NCI-H510A (cell line): ENCODE data around the gene TIGD3.

Experiments used
- DNase-seq: peaks from one replicate; lab custom pipeline; 2025; lab: John Stamatoyannopoulos, UW

Gene TIGD3

DNA sequence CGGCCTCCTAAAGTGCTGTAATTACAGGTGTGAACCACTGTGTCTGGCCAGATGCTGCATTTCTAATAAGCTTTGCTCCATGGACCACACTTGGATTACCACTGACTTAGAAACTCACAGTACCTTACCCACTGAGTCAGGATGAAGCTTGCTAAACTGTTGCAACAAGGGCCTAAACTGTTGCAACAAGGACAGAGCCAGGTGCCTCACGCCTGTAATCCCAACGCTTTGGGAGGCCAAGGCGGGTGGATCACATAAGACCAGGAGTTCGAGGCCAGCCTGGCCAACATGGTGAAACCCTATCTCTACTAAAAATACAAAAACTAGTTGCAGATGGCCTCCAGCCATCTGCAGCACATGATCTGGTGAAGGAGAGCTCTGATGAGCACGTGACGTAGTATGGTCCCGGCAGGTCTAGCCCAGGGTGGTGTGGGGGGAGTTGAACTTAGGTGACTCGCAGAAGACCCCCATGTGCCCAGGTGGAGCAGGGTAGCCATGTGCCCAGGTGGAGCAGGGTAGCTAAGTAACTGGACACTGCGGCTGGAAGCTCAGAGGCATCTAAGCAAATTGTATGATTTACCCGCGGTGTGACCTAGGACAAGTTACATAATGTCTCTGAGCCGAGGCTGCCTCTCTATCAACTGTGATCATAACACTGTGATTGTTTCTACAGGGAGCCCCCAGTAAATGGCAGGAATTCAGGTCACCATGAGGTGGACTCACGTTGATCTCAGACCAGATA lies 19.5 kb downstream of the TIGD3 start:
- no peak for DNase-seq

DNA sequence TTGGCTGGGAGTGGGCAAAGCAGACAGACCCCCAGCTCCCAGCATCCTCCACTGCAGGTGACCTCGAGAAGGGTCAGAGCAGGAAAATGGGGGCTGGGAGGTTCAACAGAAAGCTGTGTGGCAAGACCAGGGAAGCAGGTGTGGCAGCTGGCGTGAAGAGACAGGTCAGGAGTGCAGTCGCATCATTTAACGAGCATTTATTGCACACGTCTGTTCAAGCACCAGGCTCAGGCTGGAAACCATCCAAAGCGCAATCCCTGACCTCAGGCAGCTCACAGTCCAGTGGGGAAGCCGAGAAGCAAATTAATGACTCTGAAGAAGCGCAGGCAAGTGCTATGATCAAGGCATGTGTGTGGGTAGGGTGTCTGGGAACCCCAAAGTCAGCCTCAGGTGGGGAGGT lies 20.5 kb downstream of the TIGD3 start:
- no peak for DNase-seq

DNA sequence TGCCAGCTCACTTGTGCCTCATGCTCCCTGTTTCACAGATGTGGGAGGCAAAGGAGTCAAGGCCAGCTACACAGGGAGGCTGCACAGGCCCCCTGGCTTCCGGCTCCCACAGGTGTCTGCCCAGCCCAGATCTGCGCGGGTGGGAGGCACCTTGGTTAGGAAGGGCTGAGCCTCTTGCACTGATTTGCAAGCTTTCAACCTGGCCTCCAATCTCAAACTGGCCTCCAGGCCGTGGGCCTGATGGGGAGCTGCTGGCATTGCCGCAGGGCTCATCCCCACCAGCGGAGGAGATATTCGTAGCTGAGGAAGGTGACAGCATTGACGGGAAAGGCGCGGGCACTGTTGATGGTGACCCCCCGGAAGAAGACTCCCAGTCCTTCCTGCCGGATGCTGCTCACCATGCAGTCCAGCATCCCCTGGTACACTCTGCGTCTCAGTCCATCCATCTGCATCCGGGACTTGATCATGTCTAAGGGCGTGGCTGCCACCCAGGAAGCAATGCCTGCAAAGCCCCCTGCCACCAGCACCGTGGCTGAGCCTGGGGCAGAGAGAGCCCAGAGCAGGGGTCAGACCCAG lies 21.7 kb downstream of the TIGD3 start:
- DNase-seq: no peak

- DNase-seq: no peak
Measured at GRCh38 chr11:65377036-65377435, 22.5 kb downstream of the TIGD3 start.

DNA sequence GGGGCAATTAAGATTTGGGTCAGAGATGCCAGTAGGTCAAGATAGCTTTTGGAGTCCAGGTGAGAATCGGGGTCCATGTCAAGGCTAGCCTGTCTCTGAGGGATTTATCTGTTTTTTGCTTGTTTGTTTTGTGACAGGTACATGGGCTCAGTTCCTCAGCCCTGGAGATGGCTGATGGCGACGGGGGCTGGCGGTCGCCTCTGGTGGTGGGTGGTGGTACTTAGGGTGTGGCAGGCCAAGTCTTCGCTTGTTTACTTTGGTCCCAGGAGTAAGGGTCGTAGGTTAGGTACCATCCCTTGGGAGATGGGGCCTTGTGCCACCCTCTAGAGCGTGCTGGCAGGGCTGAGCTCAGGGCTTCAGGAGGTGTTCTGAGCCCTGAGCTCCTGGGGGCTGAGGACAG lies 23.2 kb downstream of the TIGD3 start:
- DNase-seq: no peak

GRCh38 chr11:65378208-65378927 lies 23.8 kb downstream of the TIGD3 start:
- DNase-seq: no peak

- DNase-seq: no peak
Measured at GRCh38 chr11:65378928-65379638, 24.5 kb downstream of the TIGD3 start.

DNA sequence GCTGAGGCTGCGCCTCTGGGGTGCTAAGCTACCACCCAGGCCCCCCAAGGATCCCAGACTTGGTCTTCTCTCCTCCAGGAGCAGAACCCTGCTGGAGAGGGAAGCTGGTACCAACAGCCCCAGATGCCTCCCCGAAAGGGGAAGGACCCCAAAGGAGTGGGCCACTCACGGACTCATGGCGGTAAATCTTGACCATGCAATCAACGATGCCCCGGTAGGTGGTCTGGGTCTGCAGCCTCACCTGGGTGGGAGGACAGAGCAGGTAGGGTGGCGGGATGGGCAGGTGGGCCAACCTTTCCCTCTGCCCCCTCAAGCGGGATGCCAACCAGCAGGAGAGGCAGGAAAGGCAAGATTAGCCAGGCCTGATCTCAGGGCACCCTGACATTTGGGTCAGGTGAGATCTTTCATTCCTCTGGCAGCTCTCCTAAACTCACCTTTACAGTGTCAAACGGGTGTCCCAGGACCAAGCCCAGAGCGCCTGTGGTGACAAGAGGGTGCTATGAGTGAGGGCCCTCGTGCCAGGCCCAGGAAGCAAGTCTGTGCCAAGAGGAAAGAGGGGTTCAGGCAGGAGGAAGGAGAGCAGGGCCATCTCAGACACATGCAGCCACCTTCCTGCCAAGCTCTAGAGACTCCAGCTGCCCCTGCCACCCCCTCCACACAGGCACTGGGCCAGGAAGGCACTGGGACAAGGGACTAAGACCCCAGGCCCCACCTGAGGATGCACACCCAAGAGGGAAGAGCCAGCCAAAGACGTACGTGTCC lies 25.3 kb downstream of the TIGD3 start:
- no peak for DNase-seq

GRCh38 chr11:65380460-65381119 lies 26.0 kb downstream of the TIGD3 start:
- no peak for DNase-seq

DNA sequence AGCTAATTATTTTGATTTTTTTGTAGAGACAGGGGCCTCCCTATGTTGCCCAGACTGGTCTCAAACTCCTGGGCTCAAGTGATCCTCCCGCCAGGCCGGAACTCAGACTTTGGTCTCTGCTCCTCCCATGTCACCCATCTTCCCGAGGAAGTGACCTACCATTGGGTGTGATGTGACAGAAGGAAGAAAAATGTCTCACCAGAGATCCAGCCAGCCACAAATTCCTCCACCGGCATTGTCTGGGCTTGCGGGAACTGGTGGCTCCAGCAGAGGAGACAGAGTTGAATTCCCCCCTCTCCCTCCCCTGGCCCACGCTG lies 27.1 kb downstream of the TIGD3 start:
- DNase-seq: no peak

DNA sequence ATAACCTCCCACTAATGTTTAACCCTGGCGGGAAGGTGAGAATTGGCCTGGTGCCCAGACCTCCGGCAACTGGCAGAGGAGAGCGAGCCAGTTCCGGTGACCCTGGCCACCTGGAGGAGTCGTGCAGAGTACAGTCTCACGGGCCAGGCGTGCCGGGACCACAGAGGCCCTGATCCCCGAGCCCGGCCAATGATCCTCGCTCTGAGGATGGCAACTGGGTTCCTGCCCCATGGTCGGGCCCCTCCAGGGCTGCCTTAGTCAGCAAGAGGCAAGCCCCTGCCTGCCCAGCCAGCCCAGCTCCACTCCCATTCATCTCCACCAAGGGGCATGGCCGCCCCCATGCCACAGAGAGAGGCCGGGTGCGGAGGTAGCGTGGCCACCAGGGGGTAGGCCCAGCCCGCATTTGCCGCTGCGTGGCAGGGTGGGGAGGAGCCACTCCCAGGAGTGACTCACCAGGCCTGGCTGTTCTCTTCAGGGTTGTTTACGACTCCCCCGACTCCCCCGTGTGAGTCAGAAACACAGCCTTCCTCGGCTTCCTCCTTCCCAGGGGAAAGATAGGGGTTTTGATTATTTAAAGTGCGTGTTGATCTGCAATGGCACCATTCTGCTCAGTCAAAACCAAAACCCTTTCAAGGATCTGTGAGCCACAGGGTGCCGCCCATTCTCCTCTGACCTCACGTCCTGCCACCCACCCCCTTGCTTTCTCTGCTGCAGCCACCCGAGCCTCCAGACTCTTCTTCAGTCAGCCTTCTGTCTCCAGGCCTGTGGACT lies 27.7 kb downstream of the TIGD3 start, which contains the start of gene SLC25A45:
Gene SLC25A45 (minus strand): TSS at position 614 of the 771 bp plus-strand sequence. CDS start 695 bp downstream, outside the sequence.
- DNase-seq: peak; percentile 92

DNA sequence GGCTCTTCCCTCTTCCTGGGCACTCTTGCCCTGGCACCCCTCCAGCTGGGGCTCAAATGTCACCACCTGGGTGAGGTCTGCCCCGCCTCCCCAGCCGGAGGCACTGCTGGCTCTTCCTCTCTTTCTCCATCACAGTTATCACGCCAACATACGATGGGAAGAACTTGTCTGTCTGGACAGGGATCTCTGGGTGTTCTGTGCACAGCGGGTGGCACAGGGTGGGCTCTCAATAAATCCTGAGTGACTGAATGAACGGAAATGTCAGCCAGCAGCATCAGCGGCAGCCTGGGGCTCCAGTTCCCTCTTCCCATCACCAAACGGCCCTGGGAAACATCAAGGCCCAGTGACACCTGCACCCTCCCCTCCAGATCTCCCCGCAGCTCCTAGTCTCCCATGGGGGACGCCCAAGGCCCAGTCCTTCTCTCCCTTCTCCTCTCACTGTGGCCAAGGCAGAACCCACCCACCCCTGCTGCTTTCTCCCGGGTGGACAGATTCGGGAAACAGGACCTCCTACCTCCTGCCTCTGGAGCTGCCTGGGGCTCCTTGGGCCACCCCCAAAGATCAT lies 28.3 kb downstream of the TIGD3 start:
- DNase-seq: peak; percentile 97

- no peak for DNase-seq
Measured at GRCh38 chr11:65383778-65384177, 29.2 kb downstream of the TIGD3 start.

DNA sequence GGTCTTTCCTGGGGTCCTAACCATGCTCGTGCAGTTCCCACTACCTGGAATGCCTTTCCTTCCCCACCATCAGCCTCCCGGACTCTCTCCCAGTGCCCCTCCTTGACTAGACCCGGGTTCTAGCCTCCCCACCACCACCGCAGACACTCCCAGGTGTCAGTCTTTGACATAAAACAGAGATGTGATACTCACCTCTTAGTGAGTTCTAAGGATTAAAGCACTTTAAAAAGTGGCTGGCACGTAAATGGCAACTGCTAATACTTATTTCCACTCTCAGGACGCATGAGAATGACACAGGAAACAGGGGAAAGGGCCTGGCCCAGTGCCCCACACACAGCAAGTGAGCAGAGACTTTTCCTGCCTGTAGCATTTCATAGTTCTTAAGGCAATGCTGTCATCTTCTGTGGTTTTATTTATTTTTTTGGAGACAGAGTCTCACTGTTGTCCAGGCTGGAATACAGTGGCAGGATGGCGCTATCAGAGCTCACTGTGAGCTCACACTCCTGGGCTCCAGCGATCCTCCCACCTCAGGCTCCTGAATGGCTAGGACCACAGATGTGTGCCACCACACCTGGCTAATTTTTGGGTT lies 29.8 kb downstream of the TIGD3 start:
- DNase-seq: no peak

DNA sequence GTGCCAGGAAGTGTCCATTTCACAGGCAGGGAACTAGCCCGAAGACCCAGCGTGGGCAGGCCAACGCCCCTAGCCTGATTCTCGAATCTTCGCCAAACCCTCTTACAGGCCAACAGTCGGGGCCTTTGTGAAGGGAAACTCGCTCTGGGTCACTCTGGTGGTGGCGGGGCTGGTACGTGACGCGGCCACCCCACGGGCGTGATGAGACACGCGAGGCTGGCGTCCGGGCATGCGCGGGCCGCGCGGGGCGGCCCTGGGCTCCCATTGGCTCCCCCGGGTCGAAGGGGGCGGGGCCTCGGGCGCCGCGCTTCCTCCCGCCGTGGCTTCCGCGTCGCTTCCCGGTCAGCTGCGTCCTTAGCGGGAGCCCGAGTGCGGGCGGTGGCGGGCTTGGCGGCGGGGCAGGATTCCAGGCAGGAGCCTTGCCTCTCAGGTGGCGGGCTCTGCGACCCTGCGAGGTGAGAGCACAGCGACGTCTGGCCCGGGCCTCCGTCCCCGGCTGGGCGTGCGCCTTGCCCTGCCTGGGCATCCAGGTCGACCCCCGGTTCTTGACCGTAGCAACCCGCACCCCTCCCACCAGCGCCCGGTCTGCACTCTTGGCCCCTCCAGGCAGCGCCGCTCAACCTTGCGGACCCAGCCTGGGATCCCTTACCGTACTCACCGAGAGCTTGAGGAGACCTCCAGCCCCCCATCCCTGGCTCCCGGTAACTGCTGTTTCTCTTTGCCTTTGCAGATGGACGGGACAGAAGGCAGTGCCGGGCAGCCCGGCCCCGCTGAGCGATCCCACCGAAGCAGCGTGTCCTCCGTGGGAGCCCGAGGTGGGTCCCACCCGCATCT lies 32.0 kb downstream of the TIGD3 start, which contains the start of gene FRMD8:
Gene FRMD8 (plus strand): TSS at position 331 of the 834 bp plus-strand sequence. CDS start 400 bp downstream, at position 731.
- DNase-seq: peak; percentile 70

DNA sequence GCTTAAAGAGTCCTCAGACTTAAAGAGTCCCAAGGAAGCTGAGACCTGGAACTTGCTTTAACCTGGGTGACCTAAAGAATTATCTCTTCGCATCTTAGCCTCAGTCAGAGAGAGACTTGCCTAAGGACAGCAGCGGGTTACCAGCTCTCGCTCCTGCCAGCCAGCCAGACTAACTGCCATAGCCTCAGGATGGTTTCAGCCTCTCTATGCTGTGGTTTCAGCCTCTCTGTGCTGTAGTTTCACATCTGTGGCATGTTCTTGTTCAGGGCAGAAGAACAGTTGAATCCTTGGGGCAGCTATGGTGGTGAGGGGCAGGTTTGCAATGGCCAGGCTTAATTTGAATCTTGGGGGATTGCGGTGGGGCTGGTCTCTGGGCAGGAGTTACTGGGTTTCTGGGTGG lies 34.2 kb downstream of the TIGD3 start:
- DNase-seq: no peak

- no peak for DNase-seq
Measured at GRCh38 chr11:65389294-65389980, 34.9 kb downstream of the TIGD3 start.
